Mesenteric fat pad (tissue), 1 donor: ENCODE results near the gene ADIPOQ. TPM values are rescaled to one million over a fixed set of nuclear protein-coding genes. Genes with fewer than 3 reads are reported as not detected.
"Not testable (repeated sequence)": the region's sequence is repeated elsewhere in the genome, so short reads cannot be mapped to it uniquely, and the experiment has no call there.

Source experiments
- DNase-seq: peaks from one replicate; pipeline ENCODE4 v3.0.0-alpha.2; 2020; ENCODE audit warnings: low spot score
- long read RNA-seq: library from polyadenylated mRNA; unstranded; transcript quantifications from one replicate; pipeline ENCODE4 v2.0.0, GENCODE V29; 2020
- total RNA-seq: library from RNA; stranded (reverse); fragmentation: NEBNext Ultra II Directional; extraction: Animal tissue kit (Norgen Biotek cat#: 25700); gene quantifications from one replicate; pipeline ENCODE4 v1.2.1, GENCODE V29; 2021
- donor health status: DM: yes; HTN: yes; CAD: no.

Gene ADIPOQ
- total RNA-seq, result 1,676 TPM
- long read RNA-seq, full-length matches to known transcripts, result 50 of 591 reads
- long read RNA-seq, partial matches to known transcripts, result 91 of 591 reads
- long read RNA-seq, other reads (novel, unspliced or antisense), result 450 of 591 reads

DNA sequence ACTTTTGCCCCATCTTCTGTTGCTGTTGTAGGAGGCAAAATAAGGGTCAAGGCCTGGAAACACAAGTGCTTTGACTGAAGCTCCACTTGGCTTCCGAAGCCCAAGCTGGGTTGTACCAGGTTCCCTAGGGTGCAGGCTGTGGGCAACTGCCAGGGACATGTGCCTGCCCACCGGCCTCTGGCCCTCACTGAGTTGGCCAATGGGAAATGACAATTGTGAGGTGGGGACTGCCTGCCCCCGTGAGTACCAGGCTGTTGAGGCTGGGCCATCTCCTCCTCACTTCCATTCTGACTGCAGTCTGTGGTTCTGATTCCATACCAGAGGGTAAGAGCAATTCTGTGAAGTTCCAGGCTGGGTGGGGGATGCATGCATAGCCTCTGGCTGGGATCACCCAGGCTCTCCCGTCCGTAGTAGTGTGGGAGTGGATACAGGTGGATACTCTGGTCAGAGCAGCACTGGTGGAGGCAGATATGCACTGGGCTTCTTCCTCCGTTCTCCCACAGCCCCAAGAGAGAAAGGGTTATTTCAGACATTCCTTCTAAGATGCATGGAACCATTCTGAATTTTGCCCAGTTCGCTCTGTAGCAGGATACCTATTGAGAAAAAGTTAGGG, at the start of gene ADIPOQ:
ADIPOQ (plus strand) TSS at position 285 of the 613 bp plus-strand sequence. CDS start 10,349 bp downstream, outside the sequence.
- no peak for DNase-seq

- DNase-seq, result no peak
Measured at GRCh38 chr3:186798239-186798874, 44.2 kb upstream of the ADIPOQ start.

GRCh38 chr3:186800285-186800684, 42.2 kb upstream of the ADIPOQ start:
- DNase-seq, result no peak

DNA sequence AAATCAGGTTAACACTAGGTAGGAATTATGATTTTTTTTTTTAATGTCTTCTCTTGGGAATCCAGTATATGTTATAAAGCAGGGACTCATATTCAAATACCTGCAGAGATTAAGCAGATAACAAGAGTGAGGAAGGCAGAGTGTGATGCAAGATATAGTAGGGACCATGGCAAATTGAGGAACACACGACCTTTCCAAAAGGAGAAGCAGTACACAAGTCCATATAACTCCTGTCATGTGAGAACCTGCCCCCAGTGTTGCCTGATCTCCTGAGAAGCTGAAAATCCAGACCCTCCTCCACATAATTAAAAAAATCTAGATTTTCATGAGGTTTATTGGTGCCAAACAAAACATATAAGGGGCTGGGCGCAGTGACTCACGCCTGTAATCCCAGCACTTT, 39.8 kb upstream of the ADIPOQ start:
- no peak for DNase-seq

DNA sequence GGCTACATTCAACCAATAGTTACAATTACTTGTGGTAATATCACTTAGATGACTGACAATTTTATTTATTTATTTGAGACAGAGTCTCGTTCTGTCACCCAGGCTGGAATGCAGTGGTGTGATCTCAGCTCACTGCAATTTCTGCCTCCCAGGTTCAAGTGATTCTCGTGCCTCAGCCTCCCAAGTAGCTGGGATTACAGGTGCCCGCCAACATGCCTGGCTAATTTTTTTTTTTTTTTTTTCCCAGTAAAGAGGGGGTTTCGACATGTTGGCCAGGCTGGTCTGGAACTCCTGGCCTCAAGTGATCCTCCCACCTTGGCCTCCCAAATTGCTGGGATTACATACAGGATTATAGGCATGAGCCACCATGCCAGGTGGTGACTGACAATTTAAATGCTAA, 39.1 kb upstream of the ADIPOQ start:
- DNase-seq, result not testable (repeated sequence)

DNA sequence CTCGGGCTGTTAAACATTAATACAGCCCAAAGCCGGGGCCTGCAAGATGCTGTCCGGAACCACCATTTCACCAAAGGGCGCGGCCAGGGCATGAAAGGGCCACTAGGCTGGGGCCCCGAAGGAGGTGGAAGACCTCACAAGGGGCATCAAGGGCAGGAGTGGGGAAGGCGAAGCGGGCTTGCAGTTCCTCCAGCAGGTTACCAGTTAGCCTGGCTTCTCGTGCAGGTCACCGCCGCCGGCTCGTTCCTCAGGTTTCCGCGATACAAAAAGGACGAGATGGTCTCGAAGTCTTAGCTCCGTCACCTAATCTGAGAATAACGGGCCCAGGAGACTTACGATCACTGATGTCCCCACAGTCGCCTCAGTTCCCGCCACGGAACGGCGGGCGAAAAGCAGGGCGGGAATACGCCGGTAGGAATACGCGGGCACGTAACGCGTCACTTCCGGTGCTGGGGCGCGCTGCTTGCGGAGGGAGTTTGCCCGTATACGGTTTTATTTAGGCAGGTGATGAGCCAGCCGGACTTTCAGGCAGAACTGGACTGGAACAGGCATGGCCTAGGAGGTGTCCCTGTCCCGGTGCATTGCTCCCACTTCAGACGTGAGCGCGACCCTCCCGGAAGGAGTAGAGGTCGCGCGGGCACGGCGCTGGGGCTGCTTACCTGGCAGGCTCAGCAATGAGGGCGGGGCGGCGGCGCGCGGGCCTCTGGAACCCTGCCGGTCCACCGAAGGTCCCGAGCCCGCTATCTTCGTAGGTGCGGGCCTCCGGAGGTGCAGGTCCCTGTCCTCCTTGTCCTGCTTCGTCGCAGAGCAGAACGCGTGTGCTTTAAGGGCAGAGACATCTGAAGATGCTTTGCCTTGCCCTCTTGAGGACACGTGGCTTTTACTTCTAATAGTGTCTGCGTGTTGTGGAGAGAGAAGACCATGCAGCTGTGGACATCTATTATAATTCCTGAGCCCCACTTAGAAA, 36.1 kb upstream of the ADIPOQ start, which contains the start of gene RFC4:
RFC4 (minus strand) TSS at position 394 of the 967 bp plus-strand sequence. CDS start 1,769 bp downstream, outside the sequence.
- DNase-seq, result peak; percentile 95

DNA sequence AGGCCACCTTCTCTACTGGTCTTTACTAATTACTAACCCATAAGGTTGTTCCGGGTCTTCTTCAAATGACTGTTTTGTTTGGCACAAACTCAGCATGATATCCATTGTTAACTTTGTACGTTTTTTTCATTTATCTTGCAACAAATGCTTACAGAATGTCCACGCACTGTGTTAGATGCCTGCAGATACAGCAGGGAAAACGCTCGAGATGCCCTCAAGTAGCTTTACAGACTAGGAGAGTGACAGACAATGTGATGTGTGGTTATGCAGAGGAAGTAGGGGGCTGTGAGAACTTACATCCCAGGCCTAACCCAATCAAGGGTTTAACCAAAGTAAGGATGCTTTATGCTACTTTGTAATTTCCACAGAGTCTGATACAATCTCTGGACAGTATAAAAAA, 35.3 kb upstream of the ADIPOQ start:
- no peak for DNase-seq

- no peak for DNase-seq
Measured at GRCh38 chr3:186810336-186810996, 32.0 kb upstream of the ADIPOQ start.

GRCh38 chr3:186811313-186811712, 31.2 kb upstream of the ADIPOQ start:
- DNase-seq, result not testable (repeated sequence)

- DNase-seq, result no peak
Measured at GRCh38 chr3:186814100-186814499, 28.4 kb upstream of the ADIPOQ start.

GRCh38 chr3:186815435-186815834, 27.1 kb upstream of the ADIPOQ start:
- DNase-seq, result no peak

- no peak for DNase-seq
Measured at GRCh38 chr3:186818516-186818915, 24.0 kb upstream of the ADIPOQ start.

- no peak for DNase-seq
Measured at GRCh38 chr3:186818956-186819355, 23.6 kb upstream of the ADIPOQ start.

DNA sequence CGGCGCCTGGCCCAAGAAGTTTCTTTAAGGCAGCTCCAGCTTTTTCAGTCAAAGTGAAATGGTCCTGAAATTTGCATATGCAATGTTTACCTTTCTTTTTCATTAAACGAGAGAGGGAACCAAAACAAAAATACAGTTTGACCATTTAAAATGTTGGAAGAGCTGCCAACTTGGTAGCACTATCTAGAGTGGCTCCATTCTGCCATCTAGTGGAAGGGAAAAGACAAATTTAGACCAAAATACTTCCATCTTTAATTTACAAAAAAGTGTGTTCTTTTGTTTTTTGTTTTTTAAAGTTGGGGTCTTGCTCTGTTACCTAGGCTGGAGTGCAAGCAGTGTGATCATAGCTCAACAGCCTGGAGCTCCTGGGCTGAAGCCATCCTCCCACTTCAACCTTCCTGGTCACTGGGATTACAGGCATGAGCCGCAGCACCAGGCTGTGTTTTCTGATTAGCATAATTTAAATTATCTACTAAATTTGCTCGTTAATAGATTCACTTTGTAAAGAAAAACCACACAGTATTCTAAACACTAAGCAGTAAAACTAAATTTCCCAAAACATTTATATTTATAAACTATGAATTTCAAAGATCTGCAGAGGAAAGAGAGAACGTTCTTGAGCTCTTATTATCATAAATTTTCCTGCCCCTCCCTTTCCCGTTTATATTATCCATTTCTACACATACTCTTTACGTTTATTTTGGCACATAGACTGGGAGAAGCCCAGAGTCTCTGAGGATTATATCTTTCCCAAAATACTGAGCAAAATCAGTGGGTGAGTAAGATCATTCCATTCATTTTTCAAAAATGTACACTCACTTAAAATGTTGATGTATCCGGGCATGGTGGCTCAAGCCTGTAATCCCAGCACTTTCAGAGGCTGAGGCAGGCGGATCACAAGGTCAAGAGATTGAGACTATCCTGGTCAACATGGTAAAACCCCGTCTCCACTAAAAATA, 20.8 kb upstream of the ADIPOQ start:
- DNase-seq, result no peak

GRCh38 chr3:186822388-186822759, 20.1 kb upstream of the ADIPOQ start:
- DNase-seq, result not testable (repeated sequence)

DNA sequence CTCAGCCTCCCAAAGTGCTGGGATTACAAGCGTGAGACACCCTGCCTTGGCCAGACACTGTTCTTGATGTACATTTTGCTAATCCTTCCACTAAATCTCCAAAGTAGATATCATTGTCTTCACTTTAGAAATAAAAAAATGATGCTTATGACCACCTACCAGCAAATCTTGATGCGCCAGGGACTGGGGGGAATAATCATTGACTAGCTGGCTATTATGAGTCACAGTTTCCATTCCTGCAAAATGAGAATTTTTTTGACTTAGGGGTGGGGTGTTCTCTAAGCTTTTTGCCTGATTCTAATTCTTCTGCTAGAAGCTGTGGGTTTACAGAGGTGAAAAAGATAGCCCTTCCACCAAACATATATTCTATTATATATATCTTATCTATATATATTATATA, 19.1 kb upstream of the ADIPOQ start:
- DNase-seq, result no peak

DNA sequence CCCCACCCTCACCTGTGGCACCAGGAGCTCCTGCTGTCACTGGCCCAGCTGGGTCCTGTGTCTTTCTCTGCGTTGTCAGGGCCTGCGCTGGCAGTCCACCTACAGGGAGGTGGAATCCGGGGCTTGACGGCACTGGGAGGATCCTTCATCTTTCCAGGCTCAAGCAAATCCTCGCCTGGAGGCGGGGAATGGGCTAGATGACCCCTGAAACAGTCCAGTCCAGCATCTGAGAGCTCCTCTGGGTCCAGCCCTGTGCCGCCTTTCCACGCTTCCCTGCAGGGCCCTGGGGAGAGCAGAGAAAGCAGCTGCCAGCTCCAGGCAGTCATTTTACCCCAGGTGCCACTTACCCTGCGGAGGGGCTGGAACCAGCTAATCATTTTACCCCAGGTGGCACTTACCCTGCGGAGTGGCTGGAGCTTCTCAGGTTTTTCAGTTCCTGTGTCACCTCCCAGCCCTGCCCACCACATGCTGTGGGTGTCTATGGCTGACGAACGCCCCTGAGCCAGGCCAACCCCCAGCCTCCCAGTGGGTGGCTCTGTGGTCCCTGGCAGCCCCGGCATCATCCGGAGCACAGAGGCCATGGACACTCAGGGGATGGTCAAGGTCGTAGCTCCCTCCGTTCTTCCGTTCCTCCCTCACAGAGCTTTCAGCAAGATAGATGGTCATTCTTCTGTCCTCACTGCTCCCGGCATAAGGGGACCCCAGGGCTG, 17.9 kb upstream of the ADIPOQ start:
- DNase-seq, result no peak

DNA sequence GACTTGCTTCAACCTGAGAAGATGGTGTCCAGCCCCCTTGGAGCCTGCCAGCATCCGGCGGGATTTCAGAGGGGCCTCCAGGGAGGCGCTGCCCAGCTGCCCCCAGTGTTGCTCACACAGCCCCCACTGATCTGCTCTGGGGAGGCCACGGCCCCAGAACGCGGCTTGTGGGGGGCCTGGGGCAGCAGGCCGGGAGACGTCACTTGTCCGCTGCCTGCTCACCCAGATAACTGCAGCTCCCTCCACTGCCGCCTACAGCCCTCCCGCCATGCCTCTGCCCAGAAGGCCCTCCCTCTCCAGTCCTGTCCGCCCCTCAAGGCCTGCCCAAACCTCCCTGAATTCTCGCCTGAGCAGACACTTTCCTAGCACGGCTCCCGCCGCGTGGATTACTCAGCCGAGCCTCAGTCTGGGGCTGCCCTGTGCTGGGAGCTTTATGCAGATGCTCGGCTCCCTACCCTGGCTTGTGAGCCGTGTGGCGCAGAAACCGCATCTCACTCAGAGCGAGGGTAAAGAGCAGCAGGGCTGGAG, 17.2 kb upstream of the ADIPOQ start:
- no peak for DNase-seq

GRCh38 chr3:186825872-186826409, 16.6 kb upstream of the ADIPOQ start:
- DNase-seq, result no peak
